GM21737 (cell line): ENCODE measurements around the gene TSC1.

Experiments
- ATAC-seq: cut with Tn5 transposase; IDR thresholded peaks from one replicate; pipeline ENCODE4 v1.9.1; 2021; ENCODE audit warnings: mild to moderate bottlenecking, moderate library complexity; ENCODE audit not compliant: unreplicated experiment

Gene TSC1

DNA sequence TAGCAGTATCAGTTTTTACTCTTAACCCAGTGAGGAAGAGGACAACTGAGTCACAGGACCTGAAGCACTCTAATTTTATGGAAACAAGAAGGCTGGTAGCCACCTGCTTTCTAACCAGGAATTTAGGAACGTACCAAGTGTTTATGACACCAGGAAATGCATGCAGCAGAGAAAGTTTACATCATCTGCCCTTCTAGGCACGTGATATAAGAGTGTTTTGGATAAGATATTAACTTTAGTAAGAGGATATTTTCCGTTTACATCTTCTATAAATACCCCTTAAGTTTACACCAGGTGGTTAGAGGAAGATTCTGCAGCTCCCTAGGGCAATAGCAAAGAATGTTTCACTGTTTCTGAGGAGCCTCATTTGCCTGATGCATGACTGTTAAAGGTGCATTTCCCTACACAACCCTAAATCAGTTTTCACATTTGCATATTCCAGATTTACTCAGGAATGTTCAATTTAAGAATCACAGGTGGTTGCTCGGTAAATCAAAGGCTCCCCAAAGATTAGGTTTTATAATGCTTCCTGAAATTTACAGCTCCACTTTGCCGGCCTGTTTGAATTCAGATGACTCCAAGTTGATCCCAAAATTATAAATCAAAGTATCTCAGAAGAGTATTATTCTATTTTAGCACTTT, 1.8 kb downstream of the TSC1 start:
- ATAC-seq = no peak

DNA sequence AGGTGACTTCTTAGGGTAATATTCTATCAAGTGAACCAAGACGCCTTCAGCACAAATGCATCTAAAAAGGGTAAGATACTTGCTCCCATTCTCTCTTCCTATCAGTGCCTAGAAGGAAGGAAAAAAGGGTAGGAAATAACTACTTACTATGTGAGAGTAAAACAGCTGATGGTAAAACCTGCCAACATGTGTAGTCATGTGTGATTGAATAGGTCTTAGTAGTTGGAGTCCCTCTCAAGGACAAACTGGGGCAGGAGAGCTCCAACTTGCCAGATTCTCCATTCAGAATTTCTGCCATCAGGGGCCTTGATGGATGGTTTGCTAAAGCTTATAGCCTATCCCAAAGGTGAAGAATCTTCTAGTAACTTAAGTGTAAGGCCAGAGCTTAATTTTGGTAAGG, 5.2 kb downstream of the TSC1 start:
- no peak for ATAC-seq

DNA sequence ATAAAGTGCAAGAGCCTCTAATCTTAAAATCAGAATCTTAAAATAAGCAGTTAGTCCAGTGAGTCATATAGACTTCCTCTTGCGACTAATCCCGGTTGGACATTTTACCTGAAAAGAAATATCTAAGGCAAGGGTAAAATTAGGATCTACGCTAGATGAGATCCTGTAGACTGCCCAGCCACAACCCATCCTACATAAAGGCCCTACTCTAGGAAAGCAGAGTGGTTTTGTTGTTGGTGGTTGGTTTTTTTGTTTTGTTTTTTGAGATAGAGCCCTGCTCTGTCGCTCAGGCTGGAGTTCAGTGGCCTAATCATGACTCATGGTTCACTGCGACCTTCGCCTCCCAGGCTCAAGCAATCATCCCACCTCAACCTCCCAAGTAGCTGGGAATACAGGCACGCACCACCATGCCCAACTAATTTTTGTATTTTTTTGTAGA, 6.9 kb downstream of the TSC1 start:
- ATAC-seq = no peak

DNA sequence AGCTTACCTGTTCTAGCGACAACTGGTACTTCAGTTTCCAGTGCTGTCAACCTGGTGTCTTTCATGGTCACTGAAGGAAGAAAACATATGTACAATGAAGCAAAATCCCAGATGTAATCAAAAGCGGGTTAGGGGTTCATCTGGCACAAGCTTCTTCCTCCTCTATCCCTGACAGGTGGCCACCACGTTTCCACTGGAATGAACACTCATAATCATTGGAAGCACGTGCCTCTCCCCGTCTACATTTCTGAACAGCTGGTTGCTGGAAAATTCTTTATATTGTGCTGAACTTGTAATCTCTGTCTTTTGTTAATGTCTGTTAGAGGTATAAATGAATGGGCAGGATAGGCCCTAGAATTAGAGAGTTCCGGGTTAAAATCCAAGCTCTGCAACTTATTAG, 9.4 kb downstream of the TSC1 start:
- no peak for ATAC-seq

DNA sequence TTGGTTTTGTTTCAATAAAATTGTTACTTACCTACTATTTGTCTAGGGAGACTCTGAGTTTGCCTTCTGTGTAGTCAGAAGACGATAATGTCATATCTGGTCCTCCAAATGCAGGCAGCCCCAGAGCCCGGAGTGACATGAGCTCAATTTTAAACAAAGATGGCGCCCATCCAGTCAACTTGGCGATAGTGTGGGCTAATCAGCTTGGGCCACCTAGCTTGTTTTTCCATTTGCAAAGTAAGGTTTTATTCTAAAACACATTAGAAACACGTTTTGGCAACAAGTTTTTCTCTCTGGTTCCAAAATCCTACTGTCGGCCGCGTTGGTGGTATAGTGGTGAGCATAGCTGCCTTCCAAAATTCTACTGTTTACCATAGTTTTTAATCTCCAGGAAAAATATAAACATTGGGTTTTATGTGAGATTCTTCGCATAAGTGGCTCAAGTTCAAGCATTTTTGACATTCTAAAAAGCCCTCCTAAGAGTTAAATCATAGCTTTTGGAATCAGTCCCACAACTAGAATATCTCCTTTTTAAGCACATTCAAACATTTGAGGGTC, 13.2 kb downstream of the TSC1 start:
- no peak for ATAC-seq

DNA sequence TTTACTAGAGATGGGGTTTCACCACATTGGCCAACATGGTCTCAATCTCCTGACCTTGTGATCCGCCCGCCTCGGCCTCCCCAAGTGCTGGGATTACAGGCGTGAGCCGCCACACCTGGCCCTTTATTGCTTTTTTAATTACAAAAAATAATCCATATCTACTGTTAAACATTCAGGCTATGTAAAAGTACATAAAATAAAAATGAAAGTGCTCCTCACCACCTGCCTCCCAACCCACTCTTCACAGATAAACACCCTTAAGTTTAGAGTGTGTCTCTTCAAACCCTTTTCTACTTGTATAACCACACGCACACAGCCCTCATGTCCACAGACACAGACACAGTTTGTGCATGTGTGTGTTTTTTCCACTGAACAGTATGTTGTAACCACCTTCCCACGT, 16.7 kb downstream of the TSC1 start:
- ATAC-seq = no peak

DNA sequence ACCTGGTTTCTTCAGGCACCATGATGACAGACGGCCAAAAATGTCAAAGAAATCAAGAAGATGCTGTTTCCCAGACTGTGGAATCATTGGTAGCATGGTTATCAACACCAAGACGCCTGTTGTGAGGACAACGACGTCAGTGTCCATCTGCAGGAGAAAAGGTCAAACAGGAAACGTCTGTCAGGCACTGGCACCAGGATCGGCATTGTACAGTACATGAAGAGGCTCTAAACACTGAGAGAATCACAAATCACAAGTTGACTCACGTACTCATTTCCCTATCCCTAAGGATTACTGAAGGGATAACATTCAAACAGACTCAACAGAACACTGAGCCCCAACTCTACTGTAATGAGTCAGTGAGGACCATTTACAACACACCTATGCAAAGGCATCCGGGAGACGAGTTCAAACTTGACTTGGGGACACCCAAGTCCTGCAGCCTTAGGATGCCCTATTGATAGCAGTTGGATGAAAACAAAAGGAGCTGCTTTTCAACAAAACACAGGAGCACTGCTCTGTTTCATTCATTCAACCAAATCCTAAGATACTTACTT, 21.0 kb downstream of the TSC1 start:
- no peak for ATAC-seq

DNA sequence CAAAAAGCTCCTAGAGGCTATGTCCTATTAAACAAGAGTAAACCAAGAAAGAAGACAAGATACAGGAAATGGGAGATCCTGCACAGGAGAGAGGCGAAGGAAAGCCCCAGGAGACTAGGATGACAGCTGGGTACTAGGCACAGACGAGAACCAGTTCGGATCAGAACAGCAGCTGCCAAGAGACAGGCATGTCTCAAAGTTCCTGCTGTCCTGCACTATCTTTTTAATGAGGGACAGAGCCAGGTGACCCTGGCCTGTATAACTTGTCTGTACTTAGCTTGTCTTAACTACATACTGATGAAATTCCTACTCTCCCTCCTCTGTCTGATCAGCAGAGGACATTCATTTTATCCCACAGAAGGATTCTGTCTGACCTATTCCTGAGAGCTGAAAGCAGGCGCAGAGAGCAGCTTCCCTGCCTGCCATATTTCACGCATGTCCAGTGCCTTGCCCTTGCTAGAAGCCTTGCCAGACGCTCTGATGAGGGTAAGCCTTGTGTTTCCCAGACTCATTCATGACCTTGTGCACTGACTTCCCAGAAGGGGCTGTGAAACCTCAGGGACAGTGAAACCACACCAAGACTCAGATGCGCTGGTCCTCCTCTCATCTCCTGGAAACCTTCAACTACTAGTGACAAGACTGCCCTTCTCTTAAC, 24.7 kb downstream of the TSC1 start:
- ATAC-seq = no peak

DNA sequence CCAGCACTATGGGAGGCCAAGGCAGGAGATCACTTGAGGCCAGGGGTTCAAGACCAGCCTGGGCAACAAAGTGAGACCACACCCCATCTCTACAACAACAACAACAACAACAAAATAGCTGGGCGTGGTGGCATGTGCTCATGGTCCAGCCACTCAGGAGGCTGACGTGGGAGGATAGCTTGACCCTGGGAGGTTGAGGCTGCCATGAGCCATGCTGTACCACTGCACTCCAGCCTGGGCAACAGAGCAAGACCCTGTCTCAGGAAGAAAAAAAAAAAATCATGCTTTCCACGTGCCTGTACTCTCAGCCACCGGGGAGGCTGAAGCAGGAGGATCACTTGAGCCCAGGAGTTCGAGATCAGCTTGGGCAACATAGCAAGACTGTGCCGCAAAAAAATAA, 29.5 kb downstream of the TSC1 start:
- ATAC-seq = no peak

DNA sequence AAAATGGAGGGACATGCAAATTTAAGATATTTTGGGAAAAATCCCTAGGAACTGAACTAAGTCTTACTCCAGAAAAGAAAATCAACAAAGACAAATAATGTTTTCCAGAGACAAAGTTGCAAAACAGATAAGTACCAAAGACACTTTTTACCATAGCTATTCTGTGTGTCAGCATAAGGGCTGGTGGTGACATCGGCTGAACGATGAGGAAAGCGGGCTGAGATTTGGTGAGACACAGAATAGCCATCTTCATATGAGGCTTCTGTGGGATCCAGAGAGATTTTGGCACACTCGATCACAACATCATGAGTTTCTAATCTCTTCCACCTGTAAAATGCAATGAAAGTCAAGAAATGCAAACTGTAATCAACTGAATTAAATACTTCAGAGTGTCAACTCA, 32.3 kb downstream of the TSC1 start:
- ATAC-seq = no peak

DNA sequence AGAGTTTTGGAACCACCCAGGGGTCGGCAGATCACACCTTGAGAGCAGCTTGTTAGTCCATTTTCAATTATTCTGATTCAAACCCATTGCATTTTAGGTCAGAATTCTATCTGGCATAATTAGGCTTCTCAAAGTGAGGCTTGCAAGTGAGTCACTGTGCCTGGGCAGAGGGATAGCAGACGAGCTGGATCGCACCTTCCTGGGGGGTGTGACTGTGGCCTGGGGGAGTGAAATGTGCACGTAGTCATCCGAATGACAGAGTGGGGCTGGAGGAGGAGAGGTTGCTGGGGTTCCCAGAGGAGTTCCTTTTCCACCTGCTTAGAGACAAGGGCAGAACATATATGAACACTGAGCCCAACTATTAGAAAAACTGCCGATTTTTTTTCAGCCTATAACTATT, 34.0 kb downstream of the TSC1 start:
- ATAC-seq = no peak

DNA sequence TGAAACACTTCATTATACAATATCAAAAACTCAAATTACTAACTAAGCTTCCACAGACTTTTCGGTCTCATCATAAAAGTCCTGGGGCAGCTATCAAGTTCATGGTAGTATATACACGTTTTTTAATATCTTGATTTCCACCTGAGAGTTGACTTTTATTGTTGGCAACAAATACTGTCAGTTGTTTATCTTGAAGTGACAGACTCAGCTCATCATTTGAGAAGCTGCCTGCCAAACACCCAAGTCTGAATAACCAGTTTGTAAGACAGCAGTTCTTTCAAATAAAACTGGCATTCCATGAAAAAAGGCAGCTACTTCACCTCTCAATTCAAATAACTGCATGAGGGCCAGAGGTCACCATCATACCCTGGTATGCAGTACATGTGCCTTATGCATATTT, 35.1 kb downstream of the TSC1 start:
- no peak for ATAC-seq

DNA sequence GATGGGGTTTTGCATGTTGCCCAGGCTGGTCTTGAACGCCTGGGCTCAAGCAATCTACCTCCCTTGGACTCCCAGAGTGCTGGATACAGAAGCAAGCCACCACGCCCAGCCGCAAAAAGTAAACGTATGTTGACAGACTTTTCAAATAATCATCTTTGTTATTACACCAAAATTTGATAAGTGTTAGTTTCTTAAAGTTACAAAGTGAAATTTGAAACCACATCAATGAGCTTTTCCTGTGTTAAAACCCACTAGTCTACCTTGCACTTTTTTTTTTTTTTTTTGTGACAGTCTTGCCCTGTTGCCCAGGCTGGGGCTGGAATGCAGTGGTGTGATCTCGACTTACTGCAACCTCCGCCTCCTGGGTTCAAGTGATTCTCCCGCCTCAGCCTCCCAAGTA, 35.8 kb downstream of the TSC1 start:
- no peak for ATAC-seq

DNA sequence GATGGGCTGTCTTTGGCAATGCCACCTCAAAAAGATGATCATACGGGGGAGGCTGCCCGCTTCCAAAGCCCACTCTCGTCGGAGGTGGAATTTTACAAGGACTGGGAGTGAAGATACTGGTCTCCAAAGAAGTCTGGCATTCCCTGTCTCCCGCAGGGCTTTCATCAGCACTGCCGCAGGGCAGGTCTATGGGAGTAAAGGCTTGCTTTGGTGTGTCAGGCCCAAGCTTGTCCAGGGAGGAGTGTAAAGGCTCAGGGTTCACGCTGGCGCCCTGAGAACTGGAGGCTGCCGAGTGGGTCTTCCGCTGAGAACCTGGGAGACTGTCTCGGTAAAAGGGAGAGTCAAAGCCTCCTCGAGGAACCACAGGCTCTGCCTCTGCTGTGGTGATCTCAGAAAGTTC, 38.7 kb downstream of the TSC1 start:
- no peak for ATAC-seq

DNA sequence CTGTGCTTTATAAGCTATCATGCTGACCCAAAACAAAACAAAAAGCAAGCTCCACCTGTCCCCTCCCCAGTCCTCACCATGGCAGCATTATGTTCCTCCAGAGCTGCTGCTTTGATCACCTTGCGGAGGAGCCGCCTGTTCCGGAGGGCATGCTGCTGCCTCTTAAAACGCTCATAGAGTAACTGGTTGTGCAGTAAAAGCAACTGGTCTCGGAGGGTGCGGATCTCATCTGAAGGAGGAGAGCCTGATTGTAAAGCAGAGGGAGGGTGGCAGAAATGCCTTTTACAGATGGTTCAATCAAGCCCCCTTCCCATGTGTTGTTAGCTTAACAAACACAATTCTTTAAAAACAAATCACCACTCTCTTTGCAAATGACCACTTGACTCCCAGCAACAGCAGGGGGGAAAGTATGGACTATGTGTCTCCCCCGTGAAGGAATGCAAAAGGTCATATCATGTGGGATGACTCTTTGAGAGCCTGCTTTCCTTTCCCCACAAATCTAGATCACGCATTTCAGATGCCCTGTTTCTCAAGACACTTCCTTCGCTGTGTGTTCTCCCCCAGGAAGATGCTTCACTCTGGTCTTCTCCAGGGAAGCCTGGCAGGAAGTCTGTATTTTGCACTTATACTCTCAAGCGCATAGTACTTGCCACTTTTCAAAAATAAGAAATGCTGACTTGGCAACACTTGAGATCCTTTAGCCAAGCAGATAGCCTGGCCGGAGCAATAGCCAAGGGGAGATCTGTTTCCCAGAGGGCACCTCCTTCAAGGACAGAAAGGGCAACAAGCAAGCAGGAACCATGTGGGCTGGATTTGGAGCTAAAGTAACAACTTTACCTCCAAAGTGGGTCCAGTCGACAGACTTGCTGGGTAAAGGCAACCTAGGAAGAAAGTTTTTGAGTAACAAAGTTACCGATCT, 40.6 kb downstream of the TSC1 start:
- no peak for ATAC-seq

DNA sequence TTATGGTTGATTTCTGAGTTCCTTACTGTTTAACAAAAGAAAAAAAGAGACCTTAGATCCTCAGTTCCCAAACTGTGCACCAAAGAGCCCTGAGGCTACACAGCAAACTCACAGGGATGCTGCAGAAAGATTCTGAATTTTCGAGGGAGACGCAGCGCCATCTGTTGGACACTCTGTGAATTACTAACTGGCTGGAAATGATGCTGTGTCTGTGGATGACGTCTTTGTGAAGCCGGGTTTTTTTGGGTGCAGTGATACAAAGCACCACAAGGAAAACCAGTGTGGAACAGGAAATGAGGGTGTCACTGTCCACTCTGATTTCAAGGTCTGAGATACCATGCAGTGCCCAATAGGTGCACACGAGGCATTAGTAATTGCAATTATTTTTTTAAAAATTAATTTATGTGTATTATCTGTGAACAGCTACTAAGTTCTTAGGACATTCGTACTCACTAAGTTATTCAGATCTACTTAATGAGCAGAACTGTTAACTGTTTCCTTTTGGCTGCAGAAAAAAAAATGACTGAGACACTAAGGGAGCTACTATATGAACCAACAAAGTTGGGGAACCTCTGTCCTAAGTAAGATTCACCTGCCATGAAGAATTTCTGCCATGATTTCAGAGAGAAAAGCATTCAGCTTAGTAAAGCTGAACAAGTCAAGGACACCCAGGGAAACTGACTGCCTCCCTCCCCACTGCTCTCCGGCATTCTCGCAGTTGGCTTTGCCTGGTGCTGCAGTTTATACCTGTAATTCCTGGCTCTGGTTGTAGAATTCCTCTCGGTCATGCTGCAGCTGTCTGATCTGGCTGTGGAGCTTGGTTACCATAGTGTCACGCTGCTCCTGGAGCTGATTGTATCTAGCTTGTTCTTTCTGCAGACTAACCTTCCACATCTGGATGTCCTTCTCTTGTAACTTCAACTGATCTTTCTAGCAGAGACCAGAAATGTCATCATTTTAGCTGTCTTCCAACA, 42.3 kb downstream of the TSC1 start:
- ATAC-seq = no peak

DNA sequence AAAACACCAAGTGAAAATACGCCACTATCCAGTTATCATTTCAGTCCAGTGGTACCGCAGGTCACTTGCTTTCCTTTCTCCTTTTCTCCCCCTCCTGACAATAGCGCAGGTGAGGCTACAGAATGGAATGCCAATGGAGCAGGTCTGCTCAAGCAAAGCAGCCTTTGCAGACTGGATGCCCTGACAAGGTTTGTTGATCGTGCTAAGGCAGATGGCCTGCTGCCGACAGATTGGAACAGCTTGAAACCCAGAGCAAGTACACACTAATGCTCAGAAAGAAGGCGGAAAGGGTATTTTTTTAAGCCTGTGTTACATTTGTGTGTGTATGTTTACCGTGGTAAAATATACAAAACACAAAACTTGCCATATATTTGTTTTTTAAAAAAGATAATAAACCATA, 46.4 kb downstream of the TSC1 start:
- no peak for ATAC-seq

DNA sequence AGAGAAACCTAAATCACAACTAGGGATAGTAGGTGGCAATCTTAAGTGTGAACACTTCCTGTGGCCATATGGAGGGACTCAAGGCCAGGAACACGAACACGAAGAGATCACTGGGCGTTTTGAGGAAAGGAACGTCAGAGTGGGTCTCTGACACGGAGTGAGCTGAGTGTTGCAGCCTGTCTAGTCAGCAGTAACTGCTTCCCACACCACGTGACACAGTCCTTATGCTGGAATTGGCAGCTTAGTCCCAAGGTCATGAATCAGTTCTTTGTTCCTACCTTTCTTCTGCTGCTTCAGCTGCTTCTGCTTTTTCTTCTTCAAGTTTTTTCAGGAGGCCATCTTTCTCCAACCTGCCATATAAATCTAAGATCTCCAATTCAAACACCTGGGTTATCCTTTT, 47.5 kb downstream of the TSC1 start:
- no peak for ATAC-seq

DNA sequence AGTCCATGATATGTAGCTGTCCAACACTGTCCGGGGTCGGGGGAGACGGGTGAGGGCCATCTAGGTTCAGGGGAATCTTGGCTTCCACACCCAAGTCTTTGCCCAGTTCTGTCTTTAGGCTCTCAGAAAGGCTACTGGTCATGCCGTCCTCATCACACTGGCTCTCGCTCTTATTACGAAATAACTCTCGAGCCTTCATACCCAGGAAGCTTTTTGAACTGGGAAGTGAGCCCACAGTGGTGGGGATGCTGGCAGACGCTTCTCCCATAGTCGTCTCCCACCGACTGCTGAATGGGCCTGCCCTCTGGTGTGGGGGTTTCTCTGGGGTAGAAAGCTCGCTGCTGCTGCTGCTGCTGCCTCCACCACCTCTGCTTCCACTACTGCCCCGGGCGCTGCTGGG, 48.2 kb downstream of the TSC1 start:
- no peak for ATAC-seq
